Measurements from ENCODE around the gene MYL2. TPM values are rescaled to one million over a fixed set of nuclear protein-coding genes. Genes with fewer than 3 reads are reported as not detected.

Gene MYL2
- total and polyA plus RNA-seq, 10 of the 15 experiments (the other 5 are each of a cell fraction or from before 2014, with no cell fraction given): 0.08 to 1.8 (median 0.57) TPM; not detected in 1

- TF ChIP-seq NKRF (conservative IDR thresholded peaks at IDR 0.05) (no peak), SUPT20H (IDR thresholded peaks at IDR 0.05; ENCODE audit: borderline replicate concordance, control insufficient read depth, low read depth, low read length) (no peak), CBX5 (IDR thresholded peaks at IDR 0.05; ENCODE audit: low read depth) (no peak), HSF1 (IDR thresholded peaks at IDR 0.05; ENCODE audit: low read depth, low read length) (no peak), LARP7 (IDR thresholded peaks at IDR 0.05) (no peak), TBL1XR1 (IDR thresholded peaks at IDR 0.05; ENCODE audit: low read depth, low read length) (no peak), NFIC (IDR thresholded peaks at IDR 0.05; ENCODE audit: low read depth, low read length) (no peak), SMAD5 (IDR thresholded peaks at IDR 0.05; ENCODE audit: low read depth) (no peak), FOXK2 (IDR thresholded peaks at IDR 0.05) (no peak)
- TF ChIP-seq, protein P1, sequence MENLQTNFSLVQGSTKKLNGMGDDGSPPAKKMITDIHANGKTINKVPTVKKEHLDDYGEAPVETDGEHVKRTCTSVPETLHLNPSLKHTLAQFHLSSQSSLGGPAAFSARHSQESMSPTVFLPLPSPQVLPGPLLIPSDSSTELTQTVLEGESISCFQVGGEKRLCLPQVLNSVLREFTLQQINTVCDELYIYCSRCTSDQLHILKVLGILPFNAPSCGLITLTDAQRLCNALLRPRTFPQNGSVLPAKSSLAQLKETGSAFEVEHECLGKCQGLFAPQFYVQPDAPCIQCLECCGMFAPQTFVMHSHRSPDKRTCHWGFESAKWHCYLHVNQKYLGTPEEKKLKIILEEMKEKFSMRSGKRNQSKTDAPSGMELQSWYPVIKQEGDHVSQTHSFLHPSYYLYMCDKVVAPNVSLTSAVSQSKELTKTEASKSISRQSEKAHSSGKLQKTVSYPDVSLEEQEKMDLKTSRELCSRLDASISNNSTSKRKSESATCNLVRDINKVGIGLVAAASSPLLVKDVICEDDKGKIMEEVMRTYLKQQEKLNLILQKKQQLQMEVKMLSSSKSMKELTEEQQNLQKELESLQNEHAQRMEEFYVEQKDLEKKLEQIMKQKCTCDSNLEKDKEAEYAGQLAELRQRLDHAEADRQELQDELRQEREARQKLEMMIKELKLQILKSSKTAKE (IDR thresholded peaks at IDR 0.05; ENCODE audit: low read depth, poor library complexity, severe bottlenecking): no peak
Measured at GRCh38 chr12:110923692-110924334, 3.4 kb upstream of the MYL2 start (continued).

All from GM12878 (cell line).